ENCODE results near the gene RCN1.

DNA sequence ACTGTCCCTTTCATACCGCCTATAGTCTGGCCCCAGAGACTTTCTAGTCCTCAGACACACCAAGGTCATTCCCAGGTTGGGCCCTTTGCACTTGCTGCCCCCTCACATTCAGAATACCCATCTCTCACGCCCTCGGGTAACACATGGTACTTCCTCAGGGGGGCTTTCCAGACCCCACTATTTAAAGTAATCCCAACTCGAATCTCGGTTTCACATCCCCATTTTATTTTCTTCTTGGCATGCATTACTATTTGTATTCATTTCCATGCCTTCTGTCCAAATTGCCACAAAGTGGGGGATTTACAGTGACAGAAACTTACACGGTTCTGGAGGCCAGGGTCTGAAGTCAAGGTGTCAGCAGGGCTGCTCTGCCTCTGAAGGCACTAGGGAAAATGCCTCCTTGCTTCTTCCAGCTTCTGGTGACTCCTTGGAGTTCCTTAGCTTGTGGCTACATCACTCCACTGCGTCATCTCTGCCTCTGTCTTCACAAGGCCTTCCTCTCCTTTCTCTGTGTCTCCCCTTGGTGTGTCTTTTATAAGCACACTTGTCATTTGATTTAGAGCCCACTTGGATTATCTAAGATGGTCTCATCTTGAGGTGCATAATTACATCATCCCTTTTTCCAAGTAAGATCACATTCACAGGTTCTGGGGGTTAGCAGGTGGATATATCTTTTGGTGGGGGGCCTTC lies 15.1 kb downstream of the RCN1 start:
- TF ChIP-seq ZFHX2 (tag by site-specific recombination; conservative IDR thresholded peaks at IDR 0.05) (no peak), CTCF (tag by site-specific recombination; IDR thresholded peaks at IDR 0.05) (no peak), ZNF623 (tag by site-specific recombination; IDR thresholded peaks at IDR 0.05) (no peak), ZNF629 (tag by site-specific recombination; IDR thresholded peaks at IDR 0.05) (no peak), YY1 (tag by site-specific recombination; IDR thresholded peaks at IDR 0.05) (no peak), ZNF274 (IDR thresholded peaks at IDR 0.05; ENCODE audit: low read length) (no peak), ZNF274 (tag by site-specific recombination; IDR thresholded peaks at IDR 0.05; ENCODE audit: borderline replicate concordance) (no peak), ZBTB8A (tag by site-specific recombination; IDR thresholded peaks at IDR 0.05) (no peak), ZNF624 (tag by site-specific recombination; IDR thresholded peaks at IDR 0.05) (no peak), ZFP41 (tag by site-specific recombination; IDR thresholded peaks at IDR 0.05; ENCODE audit: borderline replicate concordance) (no peak), ZNF302 (tag by site-specific recombination; IDR thresholded peaks at IDR 0.05; ENCODE audit: low read depth) (no peak)
- TF ChIP-seq, protein P1, sequence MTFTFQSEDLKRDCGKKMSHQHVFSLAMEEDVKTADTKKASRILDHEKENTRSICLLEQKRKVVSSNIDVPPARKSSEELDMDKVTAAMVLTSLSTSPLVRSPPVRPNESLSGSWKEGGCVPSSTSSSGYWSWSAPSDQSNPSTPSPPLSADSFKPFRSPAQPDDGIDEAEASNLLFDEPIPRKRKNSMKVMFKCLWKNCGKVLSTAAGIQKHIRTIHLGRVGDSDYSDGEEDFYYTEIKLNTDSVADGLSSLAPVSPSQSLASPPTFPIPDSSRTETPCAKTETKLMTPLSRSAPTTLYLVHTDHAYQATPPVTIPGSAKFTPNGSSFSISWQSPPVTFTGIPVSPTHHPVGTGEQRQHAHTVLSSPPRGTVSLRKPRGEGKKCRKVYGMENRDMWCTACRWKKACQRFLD (tag by site-specific recombination; IDR thresholded peaks at IDR 0.05), result no peak
